Omental fat pad (tissue), 4 donors: ENCODE results near the gene TMC4. TPM values are rescaled to one million over a fixed set of nuclear protein-coding genes. Genes with fewer than 3 reads are reported as not detected.
"Not testable (repeated sequence)": the region's sequence is repeated elsewhere in the genome, so short reads cannot be mapped to it uniquely, and the experiment has no call there.

ENCODE experiments used
- ATAC-seq: fragments of 150-250 bp; one replicate; pipeline ENCODE4 v1.9.1; 2016; ENCODE audit warnings: mild to moderate bottlenecking, moderate library complexity; ENCODE audit not compliant: low FRiP score
- DNase-seq: peaks from one replicate; pipeline ENCODE4 v3.0.0-alpha.2; 2019; ENCODE audit warnings: low spot score
- CTCF ChIP-seq, 3 donors: fragments of 450-650 bp; IDR thresholded peaks; one replicate each; pipeline ENCODE4 v1.5.1; 2016 to 2017; ENCODE audit warnings: antibody characterized with exemption in 3 of 3, mild to moderate bottlenecking in 3 of 3, moderate library complexity in 2 of 3
- total RNA-seq, 4 donors: library from RNA; depleted of rRNA; stranded (reverse); fragments of >200 nt; gene quantifications; one replicate each; pipeline ENCODE4 v1.1.0, GENCODE V29; 2016

The TMC4 gene
- total RNA-seq, 4 donors from 2014 or later: 1.2 to 4.1 (median 1.6) TPM; not detected in 1

DNA sequence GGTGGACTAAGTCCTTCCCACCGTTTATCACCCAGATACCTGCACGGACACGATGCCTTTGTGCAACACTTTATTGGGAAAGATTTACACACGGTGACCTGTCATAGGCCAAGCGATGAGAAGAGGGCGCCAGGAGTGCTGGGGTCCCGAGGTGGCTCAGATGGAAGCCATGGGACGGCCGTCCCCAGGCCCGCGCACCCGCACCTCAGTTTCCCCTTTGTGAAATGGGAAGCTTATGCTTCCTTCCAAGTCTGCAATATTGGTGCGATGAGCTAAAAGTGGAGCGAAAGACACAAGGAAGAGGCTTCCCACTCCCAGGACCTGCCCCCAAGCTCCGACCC is 369 bp upstream of the TMC4 start:
- DNase-seq: no peak
- TF ChIP-seq CTCF (IDR thresholded peaks at IDR 0.05): no peak
- ATAC-seq: no peak

DNA sequence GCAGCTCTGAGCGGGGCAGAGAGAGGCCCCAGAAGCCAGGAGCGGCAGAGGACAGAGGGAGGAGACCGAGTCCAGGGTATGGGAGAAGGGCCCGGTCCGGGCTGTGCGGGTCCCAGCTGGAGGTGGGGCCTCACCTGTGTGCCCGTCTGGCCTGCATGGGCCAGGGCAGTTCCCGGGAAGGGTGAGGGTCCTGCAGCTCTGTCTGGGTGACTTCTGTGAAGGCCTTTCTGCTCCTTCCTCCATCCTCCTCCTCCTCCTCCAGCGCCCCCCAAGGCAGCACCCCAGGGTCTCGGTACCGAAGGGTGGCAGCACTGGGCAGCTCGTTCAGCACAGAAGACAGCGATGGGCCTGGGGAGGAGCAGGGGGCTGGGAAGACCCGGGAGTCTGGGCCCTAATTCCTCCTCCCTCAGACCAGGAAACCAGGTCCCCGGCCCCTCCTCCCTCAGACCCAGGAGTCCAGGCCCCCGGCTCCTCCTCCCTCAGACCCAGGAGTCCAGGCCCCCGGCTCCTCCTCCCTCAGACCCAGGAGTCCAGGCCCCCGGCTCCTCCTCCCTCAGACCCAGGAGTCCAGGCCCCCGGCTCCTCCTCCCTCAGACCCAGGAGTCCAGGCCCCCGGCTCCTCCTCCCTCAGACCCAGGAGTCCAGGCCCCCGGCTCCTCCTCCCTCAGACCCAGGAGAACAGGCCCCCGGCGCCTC is 1.1 kb downstream of the TMC4 start:
- not testable (repeated sequence) for DNase-seq, ATAC-seq

- ATAC-seq (no peak), DNase-seq (no peak)
- no peak for TF ChIP-seq CTCF (IDR thresholded peaks at IDR 0.05)
Observed at GRCh38 chr19:54169149-54169740, 3.7 kb downstream of the TMC4 start.

DNA sequence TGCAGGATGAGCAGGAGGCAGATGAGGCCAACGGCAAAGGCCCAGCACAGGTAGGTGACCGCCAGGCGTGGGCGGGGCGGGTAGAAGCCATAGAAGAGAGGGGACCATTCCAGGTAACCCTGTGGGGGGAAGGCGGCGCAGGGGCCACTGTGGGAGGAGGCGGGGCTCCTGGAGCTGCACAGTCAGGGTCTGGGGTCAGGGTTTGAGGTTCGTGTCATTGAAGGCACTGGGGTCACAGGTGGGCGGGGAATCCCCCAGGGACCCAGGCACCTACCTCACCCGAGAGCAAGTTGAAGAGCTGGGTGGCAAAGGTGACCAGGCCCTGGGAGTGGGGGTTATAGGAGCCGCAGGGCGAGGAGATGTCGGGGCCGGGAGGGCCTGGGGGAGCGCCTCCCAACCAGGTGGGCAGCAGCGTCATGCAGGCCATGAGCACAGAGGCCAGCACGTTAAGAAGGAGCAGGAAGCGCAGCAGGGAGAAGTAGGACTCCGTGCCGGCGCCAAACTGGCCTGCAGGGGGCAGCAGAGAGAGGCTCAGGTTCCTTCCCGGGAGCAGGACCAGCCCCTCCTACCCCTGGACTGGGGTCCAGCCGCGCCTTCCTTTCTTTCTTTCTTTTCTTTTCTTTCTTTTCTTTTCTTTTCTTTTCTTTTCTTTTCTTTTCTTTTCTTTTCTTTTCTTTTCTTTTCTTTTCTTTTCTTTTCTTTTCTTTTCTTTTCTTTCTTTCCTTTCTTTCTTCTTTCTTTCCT is 4.6 kb downstream of the TMC4 start:
- peak in 1 of 3 donors; percentile 42 for TF ChIP-seq CTCF (IDR thresholded peaks at IDR 0.05)
- ATAC-seq (peak; percentile 85), DNase-seq (peak; percentile 97)

- no peak for TF ChIP-seq CTCF (IDR thresholded peaks at IDR 0.05)
- DNase-seq: no peak
- ATAC-seq: no peak
Observed at GRCh38 chr19:54165222-54165621, 7.7 kb downstream of the TMC4 start.

DNA sequence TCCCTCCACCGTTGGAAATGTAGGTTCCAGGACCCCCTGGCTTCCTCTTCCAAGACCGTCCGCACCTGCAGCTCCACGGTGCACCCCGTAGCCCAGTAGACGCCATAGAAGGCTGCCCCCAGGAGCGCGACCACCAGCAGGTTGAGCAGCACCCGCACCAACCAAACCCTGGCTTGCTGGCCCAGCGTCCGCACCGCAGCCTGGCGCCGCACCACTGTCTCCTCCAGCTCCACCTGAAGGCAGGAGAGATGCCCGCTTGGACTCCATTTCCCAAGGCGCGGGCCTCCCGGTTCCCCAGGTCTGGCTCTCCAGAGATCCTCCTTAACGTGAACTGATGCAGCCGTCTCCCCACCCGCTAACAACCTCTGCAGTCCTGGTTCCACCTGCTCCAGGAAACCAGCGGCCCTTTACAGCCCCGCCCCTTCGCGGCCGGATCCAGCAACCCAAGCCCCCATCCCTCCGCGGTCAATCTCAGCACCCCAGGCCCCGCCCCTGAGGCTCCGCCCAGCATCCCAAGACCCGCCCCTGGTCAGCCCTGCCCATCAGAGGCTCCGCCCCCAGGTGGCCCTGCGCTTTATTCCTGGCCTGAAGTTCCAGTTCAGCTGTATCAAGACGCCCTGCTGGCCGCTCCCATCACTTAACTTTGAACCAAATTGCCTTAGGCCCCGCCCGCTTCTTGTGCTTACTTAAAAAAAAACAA is 8.4 kb downstream of the TMC4 start:
- DNase-seq: peak; percentile 44
- no peak for ATAC-seq
- TF ChIP-seq CTCF (IDR thresholded peaks at IDR 0.05): no peak

GRCh38 chr19:54162884-54163283 is 10.1 kb downstream of the TMC4 start:
- DNase-seq: no peak
- no peak for TF ChIP-seq CTCF (IDR thresholded peaks at IDR 0.05)
- no peak for ATAC-seq
